Endothelial cell of umbilical vein (primary cell): ENCODE results near the gene GABRR2. TPM values are rescaled to one million over a fixed set of nuclear protein-coding genes. Genes with fewer than 3 reads are reported as not detected.

Experiments used
- BruUV-seq: library from RNA; stranded (reverse); fragments of 400-500 nt; replicated peaks from 2 replicates; lab custom pipeline; 2021; lab: Mats Ljungman, UMichigan
- CTCF ChIA-PET: fragments of 300-600, 350-600 bp; sonication (Branson Sonifier 250); formaldehyde crosslinking; loops from one replicate; lab custom pipeline; 2021; ENCODE audit warnings: antibody characterized with exemption, inconsistent platforms; lab: Charles Lee
- POLR2A ChIA-PET: fragments of 300-600, 350-600 bp; sonication (Branson Sonifier 250); formaldehyde crosslinking; loops from one replicate; lab custom pipeline; 2021; ENCODE audit warnings: antibody characterized with exemption, inconsistent platforms; lab: Charles Lee
- DNase-seq: peaks from one replicate; pipeline ENCODE4 v3.0.0-alpha.2; 2011; ENCODE audit warnings: low read depth, low spot score
- FAIRE-seq: peaks from 2 replicates; lab custom pipeline; 2011; peaks lifted over from hg19 to GRCh38; lab: Jason Lieb, UNC
- H2AFZ ChIP-seq: 2 replicates; pipeline ENCODE4 v1.6.0; 2012; ENCODE audit warnings: low read depth, low read length, control low read depth, inconsistent platforms
- H3K27ac ChIP-seq: 2 replicates; pipeline ENCODE4 v1.5.1; 2011; ENCODE audit warnings: low read depth, mild to moderate bottlenecking, control low read depth, low read length, moderate library complexity; ENCODE audit not compliant: insufficient read depth
- H3K27me3 ChIP-seq, 2 experiments: 2 replicates each; pipeline versions ENCODE4 v1.6.0 to v1.6.1; 2011; ENCODE audit warnings: low read length in 2 of 2, mixed read lengths in 1 of 2; ENCODE audit not compliant: control insufficient read depth in 2 of 2, insufficient read depth in 2 of 2
- H3K36me3 ChIP-seq, 2 experiments: 2 replicates in 1 of 2; 3 replicates in 1 of 2; pipeline ENCODE4 v1.5.1; 2011; ENCODE audit warnings: low read length in 2 of 2, mild to moderate bottlenecking in 1 of 2, moderate library complexity in 1 of 2; ENCODE audit not compliant: control insufficient read depth in 2 of 2, insufficient read depth in 2 of 2; ENCODE audit errors: extremely low read depth in 1 of 2
- H3K4me1 ChIP-seq: 3 replicates; pipeline ENCODE4 v1.5.1; 2011; ENCODE audit warnings: mild to moderate bottlenecking, low read length; ENCODE audit not compliant: control insufficient read depth, insufficient read depth; ENCODE audit errors: extremely low read depth
- H3K4me2 ChIP-seq: 2 replicates; pipeline ENCODE4 v1.6.1; 2011; ENCODE audit warnings: low read length, control low read depth, mixed read lengths; ENCODE audit not compliant: insufficient read depth
- H3K4me3 ChIP-seq, 3 experiments: fragments of 200-600 bp in 1 of 3; sonication (generic), shearing (Covaris generic) in 1 of 3; replicated peaks in 1 of 3; 2 replicates each; pipeline ENCODE4 v1.5.1; 2011 to 2016; ENCODE audit warnings: control low read depth in 3 of 3, low read length in 3 of 3, mild to moderate bottlenecking in 2 of 3, inconsistent platforms in 1 of 3, low read depth in 1 of 3, moderate library complexity in 1 of 3; ENCODE audit not compliant: insufficient read depth in 1 of 3
- H3K79me2 ChIP-seq: 2 replicates; pipeline ENCODE4 v1.6.0; 2012; ENCODE audit warnings: low read length, inconsistent platforms; ENCODE audit not compliant: control insufficient read depth, insufficient read depth
- H3K9ac ChIP-seq: replicated peaks from 2 replicates; pipeline ENCODE3; 2011; ENCODE audit warnings: low read length, control low read depth; ENCODE audit not compliant: insufficient read depth; ENCODE audit errors: extremely low read depth
- H3K9me1 ChIP-seq: replicated peaks from 3 replicates; pipeline ENCODE4 v1.6.0; 2011; ENCODE audit warnings: mild to moderate bottlenecking, low read length; ENCODE audit not compliant: control insufficient read depth, insufficient read depth; ENCODE audit errors: extremely low read depth
- H3K9me3 ChIP-seq: replicated peaks from 2 replicates; pipeline ENCODE4 v1.5.1; 2012; ENCODE audit warnings: low read length, inconsistent platforms; ENCODE audit not compliant: control insufficient read depth, insufficient read depth
- H4K20me1 ChIP-seq: replicated peaks from 2 replicates; pipeline ENCODE3; 2011; ENCODE audit warnings: mild to moderate bottlenecking, low read length; ENCODE audit not compliant: control insufficient read depth, insufficient read depth; ENCODE audit errors: extremely low read depth
- CTCF ChIP-seq, 2 donors: IDR thresholded peaks; 1 replicate in 1 of 2; 2 replicates in 1 of 2; pipeline ENCODE4 v1.5.1; 2011; ENCODE audit warnings: low read length in 2 of 2, mild to moderate bottlenecking in 2 of 2, moderate library complexity in 2 of 2, control low read depth in 1 of 2, inconsistent platforms in 1 of 2, low read depth in 1 of 2; ENCODE audit not compliant: insufficient read depth in 1 of 2; ENCODE audit errors: extremely low read depth in 1 of 2
- EZH2 ChIP-seq: IDR thresholded peaks from 2 replicates; pipeline ENCODE4 v1.6.1; 2012; ENCODE audit warnings: borderline replicate concordance, low read depth, mild to moderate bottlenecking, moderate library complexity, low read length, inconsistent platforms; ENCODE audit not compliant: severe bottlenecking
- FOS ChIP-seq: IDR thresholded peaks from 2 replicates; pipeline ENCODE4 v1.6.1; 2011; ENCODE audit warnings: mild to moderate bottlenecking, low read length, moderate library complexity, borderline replicate concordance; ENCODE audit not compliant: insufficient read depth
- GATA2 ChIP-seq: IDR thresholded peaks from 2 replicates; pipeline ENCODE4 v1.7.0; 2011; ENCODE audit warnings: low read depth, mild to moderate bottlenecking, moderate library complexity, mixed read lengths, low read length; ENCODE audit not compliant: insufficient read length, insufficient read depth
- JUN ChIP-seq: IDR thresholded peaks from 2 replicates; pipeline ENCODE4 v1.6.1; 2011; ENCODE audit warnings: borderline replicate concordance, low read depth; ENCODE audit not compliant: insufficient read length, insufficient read depth
- MAX ChIP-seq: IDR thresholded peaks from 2 replicates; pipeline ENCODE4 v1.6.1; 2011; ENCODE audit not compliant: insufficient read depth, insufficient read length
- MYC ChIP-seq: IDR thresholded peaks from one replicate; pipeline ENCODE4 v1.6.1; 2011; ENCODE audit warnings: mild to moderate bottlenecking, low read depth, low read length
- POLR2A ChIP-seq: IDR thresholded peaks from 2 replicates; pipeline ENCODE4 v1.6.1; 2012; ENCODE audit warnings: low read depth, mild to moderate bottlenecking, control low read depth, low read length
- POLR2AphosphoS5 ChIP-seq: IDR thresholded peaks from 2 replicates; pipeline ENCODE4 v1.6.1; 2012; ENCODE audit warnings: low read depth, mild to moderate bottlenecking, control low read depth, low read length, moderate library complexity; ENCODE audit not compliant: insufficient read depth
- dilution Hi-C: fragments of 300-500 bp; cut with MboI; formaldehyde crosslinking; loops from one replicate; pipeline ENCODE4 v1.15.0; 2019; ENCODE audit warnings: low sequenced_read_pairs; ENCODE audit not compliant: extremely low pct_ligation_motif_present
- intact Hi-C: fragments of 100-400 bp; cut with micrococcal nuclease; formaldehyde crosslinking; loops from one replicate; pipeline ENCODE4 v1.10.0; 2022
- polyA plus RNA-seq, 4 experiments: library from polyadenylated mRNA; depleted of rRNA in 3 of 4; stranded (reverse) in 3 of 4; unstranded in 1 of 4; fragments of >200 nt; gene quantifications; 2 replicates each; pipeline versions ENCODE4 v1.2.1 to v1.2.3, GENCODE V29; 2011 to 2012; ENCODE audit warnings: missing spikeins in 1 of 4
- total RNA-seq: library from RNA; stranded (reverse); gene quantifications from 2 replicates; pipeline ENCODE4 v1.2.3, GENCODE V29; 2021

The GABRR2 gene
- total and polyA plus RNA-seq, 2 donors (not counting 3 experiments of a cell fraction or from before 2014, with no cell fraction given): 1.4 to 3.6 TPM

GRCh38 chr6:89301586-89302194, 13.4 kb downstream of the GABRR2 start:
- Histone ChIP-seq H2AFZ (no peak overlapping the region), H3K9ac (no peak overlapping the region), H3K4me2 (no peak overlapping the region), H3K4me1 (peaks cover 28% of the 10 kb centered on the region), H3K36me3 (no peaks in the 10 kb centered on the region), H3K27me3 (no peaks in the 10 kb centered on the region), H3K4me3 (no peak overlapping the region), H3K9me1 (no peaks in the 10 kb centered on the region), H3K9me3 (no peaks in the 10 kb centered on the region), H3K79me2 (no peaks in the 10 kb centered on the region), H4K20me1 (no peaks in the 10 kb centered on the region), H3K27ac (no peak overlapping the region)
- BruUV-seq: no TSS peak
- TF ChIP-seq EZH2 (no peak), FOS (no peak), MYC (no peak), MAX (no peak), GATA2 (no peak)
- dilution Hi-C loops: no loop called here
- DNase-seq (no peak), FAIRE-seq (no peak)
- CTCF ChIA-PET: interaction anchor here (1.5 to 3.5 kb wide), 2 partner anchors 10 to 70 kb away, joined by 5 to 18 read pairs; no protein-coding TSS in a partner anchor
- intact Hi-C loops: no loop called here
- POLR2A ChIA-PET: no interaction called here

- peak overlapping the region; percentile 5 for H3K4me2 ChIP-seq
- dilution Hi-C loops: no loop called here
- BruUV-seq: no TSS peak
- CTCF ChIA-PET: interaction anchor here (0.9 to 3.7 kb wide), 8 partner anchors 8 to 316 kb away, joined by 3 to 47 read pairs (median 12); no protein-coding TSS in a partner anchor
- no peak overlapping the region for H2AFZ ChIP-seq
- H3K27ac ChIP-seq: peak overlapping the region; percentile 84
- intact Hi-C loops: loop anchor here (1.0 to 5.0 kb wide), 6 partner anchors 13 to 339 kb away; partner anchors contain the start of genes LYRM2, PM20D2 and PNRC1
- H3K79me2 ChIP-seq: no peaks in the 10 kb centered on the region
- POLR2A ChIA-PET: no interaction called here
- H3K4me1 ChIP-seq: peaks cover 28% of the 10 kb centered on the region
- no peaks in the 10 kb centered on the region for H3K27me3 ChIP-seq
- peak; percentile 30 for TF ChIP-seq POLR2AphosphoS5
- TF ChIP-seq JUN: peak; percentile 47
- no peak for TF ChIP-seq GATA2
- TF ChIP-seq MYC: no peak
- no peak for TF ChIP-seq POLR2A
- TF ChIP-seq MAX: no peak
- peak; percentile 53 for TF ChIP-seq FOS
- TF ChIP-seq CTCF (IDR thresholded peaks at IDR 0.05; ENCODE audit: extremely low read depth in 1 of 2, insufficient read depth in 1 of 2, low read depth in 1 of 2, low read length in 2 of 2): peak; percentile 38 to 40
- no peak for TF ChIP-seq EZH2
- no peaks in the 10 kb centered on the region for H3K9me1 ChIP-seq
- H3K9me3 ChIP-seq: no peaks in the 10 kb centered on the region
- H3K9ac ChIP-seq: peak overlapping the region; percentile 42
- no peaks in the 10 kb centered on the region for H4K20me1 ChIP-seq
- no peak overlapping the region for H3K4me3 ChIP-seq
- no peaks in the 10 kb centered on the region for H3K36me3 ChIP-seq
- FAIRE-seq (peak; percentile 85), DNase-seq (peak; percentile 83)
Measured at GRCh38 chr6:89299466-89299850, 15.6 kb downstream of the GABRR2 start.
